RPMI8226 (cell line): ENCODE results near the gene PPFIA4.

ENCODE experiments used
- DNase-seq: peaks from one replicate; pipeline ENCODE4 v3.0.0-alpha.2; 2015

PPFIA4 gene

DNA sequence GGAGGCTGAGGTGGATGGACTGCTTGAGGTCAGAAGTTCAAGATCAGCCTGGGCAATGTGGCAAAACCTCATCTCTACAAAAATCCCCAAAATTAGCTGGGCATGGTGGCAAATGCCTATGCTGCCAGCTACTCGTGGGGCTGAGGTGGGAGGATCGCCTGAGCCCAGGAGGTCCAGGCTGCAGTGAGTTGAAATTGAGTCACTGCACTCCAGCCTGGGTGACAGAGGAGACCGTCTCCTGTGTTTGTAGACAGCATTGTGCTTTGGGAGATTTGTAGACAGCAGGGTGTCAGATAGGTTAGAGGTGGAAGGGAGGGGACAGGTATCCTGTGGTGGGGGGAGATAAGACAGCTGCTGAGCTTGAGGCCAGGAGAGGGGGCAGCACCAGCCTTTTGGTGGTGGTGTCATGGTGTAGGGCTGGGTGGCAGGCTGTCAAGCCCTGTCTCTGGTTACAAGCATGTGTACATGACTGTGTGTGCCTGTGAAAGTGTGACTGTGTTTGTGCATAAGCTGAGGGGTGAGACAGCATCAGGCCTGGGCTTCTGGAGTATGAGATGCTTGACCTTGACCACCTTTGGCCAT lies 15.2 kb downstream of the PPFIA4 start:
- no peak for DNase-seq

DNA sequence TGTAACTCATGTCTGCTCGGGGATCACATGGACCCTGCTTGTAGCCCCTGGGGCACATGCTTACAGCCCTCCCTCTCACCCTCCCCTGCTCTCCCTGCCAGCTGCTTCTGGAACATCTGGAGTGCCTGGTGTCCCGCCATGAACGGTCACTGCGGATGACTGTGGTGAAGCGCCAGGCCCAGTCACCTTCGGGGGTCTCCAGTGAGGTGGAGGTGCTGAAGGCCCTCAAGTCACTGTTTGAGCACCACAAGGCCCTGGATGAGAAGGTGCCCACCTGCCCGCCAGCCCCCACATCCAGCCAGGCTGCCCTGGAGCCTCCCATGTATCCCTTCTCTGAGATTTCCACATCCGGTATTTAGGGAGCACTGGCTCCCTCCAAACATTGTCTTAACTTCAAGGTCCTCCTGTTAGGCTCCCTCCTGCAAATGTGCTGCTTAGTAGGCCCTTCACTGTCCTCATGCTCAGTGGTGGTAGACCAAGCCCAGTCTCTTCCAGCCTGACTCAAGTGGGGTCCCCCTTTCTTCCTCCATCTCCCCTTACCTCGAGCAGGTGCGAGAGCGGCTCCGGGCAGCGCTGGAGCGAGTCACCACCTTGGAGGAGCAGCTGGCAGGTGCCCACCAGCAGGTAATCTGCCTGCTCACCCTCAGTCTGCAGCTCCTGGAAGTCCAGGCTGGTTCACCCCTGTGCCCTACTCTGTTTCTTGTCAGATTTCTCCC lies 17.7 kb downstream of the PPFIA4 start:
- no peak for DNase-seq

DNA sequence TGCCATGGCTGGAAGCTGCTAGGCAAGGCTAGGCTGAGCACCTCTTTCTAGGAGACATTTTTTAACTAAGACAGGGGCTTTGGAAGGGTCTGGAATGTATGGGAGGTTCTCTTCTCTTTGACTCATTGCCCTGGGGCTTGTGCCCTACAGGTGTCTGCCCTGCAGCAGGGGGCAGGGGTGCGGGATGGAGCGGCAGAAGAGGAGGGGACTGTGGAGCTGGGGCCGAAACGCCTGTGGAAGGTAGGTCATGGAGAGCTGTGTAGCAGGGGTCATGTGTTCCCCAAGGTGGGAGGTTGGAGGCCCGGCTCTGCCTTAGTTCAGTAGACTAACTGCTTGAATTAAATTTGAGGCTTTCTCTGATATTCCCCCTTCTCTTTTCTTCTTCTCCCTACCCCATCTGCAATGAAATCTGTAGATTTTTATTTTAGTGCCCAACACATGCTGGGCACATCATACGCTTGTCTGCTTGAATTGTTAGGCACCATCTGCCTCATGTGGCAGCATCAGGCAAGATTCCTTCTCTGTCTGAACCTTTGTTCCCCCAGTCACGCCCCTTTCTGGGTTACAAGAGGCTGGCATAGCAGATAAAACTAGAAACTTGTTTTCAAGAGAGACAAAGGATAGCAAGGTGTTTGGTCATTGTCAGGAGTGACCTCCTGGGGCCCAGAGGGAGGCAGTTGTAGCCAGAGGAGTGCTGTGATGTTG lies 18.4 kb downstream of the PPFIA4 start:
- DNase-seq = no peak

DNA sequence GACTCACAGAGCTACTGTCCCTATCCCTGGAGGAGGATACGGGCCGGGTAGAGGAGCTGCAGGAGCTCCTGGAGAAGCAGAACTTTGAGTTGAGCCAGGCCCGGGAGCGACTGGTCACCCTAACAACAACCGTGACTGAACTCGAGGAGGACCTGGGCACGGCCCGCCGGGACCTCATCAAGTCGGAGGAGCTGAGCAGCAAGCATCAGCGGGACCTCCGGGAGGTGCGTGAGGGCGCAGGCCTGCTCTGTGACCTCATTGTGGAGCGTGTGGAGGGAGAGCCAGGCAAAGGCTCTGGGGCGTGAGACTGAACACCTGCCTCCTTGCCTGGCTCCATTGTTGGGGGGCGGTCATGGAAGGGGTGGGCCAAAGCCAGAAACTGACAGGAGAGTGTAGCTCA lies 19.0 kb downstream of the PPFIA4 start:
- no peak for DNase-seq

DNA sequence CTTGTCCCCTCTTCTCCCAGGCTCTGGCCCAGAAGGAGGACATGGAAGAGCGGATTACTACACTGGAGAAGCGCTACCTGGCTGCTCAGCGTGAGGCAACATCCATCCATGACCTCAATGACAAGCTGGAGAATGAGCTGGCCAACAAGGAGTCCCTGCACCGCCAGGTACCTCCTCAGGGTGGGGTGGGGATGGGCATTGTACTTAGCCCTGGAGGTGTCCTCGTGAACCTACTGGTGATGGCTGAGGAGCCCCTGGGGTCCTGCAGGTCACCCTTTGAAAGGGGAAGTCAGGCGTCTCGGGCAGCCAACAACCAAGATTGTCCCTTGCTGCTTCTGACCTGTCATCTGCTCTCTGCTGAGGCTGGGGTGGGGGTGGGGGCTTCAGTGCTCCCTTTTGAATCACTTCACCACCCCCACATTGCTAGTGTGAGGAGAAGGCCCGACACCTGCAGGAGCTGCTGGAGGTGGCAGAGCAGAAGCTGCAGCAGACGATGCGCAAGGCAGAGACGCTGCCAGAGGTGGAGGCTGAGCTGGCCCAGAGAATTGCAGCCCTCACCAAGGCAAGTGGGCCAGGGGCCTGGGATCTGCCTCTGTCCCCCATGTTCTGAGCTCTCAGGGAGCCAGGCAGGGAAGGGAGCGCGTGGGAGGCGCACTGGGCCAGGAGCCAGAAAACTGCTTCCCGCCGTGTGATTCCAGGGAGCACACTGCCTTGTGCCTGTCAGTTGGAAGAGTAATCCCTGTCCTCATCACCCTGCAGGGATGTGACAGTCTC lies 19.7 kb downstream of the PPFIA4 start:
- no peak for DNase-seq

DNA sequence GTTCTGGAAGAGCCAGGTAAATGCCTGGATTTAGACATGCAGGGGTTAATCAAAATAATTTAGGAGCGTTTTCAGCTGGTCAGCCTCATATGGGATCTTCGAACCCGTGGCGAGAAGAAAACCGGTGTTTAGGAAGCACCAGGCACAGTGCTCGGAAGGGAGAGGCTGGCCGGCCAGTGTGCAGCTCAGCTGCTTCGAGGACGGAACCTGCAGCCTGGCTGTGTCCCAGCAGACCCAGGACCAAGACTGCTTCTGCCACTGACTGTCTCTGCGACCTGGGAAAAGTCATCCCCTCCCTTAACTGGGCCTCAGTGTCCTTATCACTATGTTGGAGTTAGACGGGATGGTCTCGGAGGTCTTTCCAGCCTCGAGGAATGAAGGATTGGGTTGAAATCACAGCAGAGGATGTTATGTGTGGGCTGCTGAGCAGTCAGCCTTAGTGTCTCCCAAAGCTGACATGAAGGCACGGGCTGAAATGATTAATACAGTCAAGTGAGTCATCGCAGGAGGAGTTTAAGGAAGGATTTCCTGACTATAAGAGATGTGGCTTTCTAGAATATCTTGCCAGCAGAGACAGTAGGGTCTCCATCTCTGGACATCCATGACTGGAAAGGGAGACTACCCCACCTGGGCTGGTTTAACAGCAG lies 20.8 kb downstream of the PPFIA4 start:
- no peak for DNase-seq

DNA sequence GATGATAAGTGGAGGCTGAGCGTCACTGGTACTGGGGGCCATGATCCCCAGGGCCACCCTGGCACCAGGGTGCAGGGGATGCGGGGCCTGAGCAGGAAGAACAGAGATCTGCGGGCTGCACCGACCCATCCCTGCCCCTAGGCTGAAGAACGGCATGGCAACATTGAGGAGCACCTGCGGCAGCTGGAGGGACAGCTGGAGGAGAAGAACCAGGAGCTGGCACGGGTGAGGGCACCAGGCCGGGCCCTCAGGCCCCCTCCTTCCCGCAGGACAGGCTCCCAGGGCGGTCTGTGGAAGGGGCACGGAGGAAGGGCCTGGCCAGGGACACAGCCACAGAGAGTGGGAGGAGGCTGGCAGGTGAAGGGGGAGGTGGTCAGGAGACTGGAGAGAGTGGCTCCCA lies 21.8 kb downstream of the PPFIA4 start:
- DNase-seq = no peak

DNA sequence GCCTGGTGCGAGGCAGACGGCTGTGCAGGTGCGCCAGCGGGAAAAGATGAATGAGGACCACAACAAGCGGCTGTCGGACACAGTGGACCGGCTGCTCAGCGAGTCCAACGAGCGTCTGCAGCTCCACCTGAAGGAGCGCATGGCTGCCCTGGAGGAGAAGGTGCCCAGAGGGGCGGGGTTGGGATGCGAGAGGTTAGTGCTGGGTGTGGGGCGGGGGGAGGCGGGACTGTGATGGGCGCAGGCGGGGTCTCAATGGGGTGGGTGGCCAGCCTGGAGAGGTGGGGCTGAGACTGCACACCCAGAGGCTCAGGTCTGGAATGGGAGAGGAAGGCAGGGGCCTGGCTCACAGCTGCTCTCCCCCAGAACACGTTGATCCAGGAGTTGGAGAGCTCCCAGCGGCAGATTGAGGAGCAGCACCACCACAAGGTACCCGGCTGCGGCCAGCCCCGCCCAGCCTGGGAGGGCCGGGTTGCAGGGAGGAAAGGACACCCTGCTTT lies 22.3 kb downstream of the PPFIA4 start:
- DNase-seq = no peak

DNA sequence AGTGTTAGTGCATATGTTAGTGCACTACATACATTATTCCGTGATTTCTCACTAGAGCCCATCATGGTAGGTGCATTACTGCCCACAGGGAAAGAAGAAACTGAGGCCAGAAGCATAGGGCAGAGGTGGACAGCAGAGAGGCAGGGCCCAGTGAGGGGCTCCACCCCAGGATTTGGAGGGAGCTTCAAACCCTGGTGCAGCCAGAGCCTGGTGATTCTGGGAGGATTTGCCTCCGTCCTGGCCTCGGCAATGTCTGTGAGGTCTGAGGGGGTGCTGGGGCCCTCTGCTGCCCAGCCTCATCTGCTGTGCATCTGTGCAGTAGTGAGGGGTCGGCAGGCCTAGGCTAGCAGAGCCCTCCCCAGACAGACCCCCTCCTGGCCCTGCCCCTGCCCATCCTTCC lies 22.8 kb downstream of the PPFIA4 start:
- DNase-seq = no peak

DNA sequence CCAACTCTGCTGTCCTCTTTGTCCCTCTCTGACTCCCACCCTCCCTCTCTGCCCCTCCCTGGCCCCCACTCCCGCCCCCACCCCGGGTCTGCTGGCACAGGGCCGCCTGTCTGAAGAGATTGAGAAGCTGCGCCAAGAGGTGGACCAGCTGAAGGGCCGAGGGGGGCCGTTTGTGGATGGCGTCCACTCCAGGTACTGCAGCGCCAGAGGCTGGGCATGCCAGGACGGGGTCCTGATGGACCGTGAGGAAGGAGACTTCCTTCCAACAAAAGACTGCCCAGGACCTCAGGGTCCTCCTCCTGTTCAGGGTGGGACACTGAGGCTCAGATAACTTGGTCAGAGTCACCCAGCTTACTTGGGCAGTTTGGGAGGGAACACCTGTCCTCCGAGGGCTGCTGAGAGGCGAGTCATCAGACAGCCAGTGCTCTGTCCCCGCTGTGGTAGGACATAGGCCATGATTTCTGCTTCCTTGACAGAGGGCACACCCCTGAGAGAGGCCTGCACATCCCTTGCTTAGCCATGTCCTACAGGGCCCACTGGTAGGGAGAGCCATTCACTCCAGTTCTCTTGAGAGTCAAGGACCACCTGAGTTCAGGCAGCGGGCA lies 23.4 kb downstream of the PPFIA4 start:
- DNase-seq = no peak

DNA sequence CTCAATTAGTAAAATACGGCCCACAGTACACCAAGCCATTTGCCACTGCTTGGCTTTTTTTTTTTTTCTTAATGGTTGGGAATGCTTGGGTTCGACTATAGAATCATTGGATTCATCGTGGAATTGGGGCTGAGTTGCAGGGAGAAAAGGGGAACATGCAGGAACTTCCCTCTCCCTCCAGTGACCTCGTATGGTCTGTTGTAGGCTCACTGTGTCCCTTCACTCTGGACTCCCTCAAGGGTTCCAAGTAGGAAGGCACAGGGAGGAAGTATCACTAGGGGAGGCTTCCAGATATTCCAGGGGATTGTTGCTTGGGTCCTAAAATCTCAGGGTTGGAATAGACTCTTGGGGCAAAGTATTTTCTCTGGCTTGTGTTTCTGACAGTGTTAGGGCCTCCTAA lies 24.5 kb downstream of the PPFIA4 start:
- DNase-seq = no peak

DNA sequence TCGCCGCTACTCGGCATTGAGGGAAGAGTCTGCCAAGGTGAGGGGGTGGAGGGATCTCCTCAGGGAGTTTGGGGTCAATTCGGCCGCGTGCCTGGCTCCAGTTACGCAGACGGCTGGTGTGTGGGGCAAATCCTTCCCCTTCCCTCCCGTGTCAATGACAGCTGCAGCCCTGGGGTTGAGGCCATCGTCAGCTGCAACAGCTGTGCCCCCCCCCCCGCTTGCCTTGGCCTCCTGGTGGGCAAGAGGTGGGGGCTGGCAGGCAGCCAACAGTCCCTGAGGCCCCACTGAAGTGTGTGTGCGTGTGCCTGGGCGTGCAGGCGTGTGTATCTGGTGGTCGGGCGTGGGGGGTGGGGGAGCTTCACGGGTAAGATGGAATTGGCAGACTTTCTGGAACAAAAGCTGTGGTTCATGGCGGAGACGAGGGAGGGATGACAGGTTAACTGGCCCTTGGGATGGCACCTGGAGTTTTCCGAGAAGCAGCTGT lies 25.6 kb downstream of the PPFIA4 start:
- no peak for DNase-seq

DNA sequence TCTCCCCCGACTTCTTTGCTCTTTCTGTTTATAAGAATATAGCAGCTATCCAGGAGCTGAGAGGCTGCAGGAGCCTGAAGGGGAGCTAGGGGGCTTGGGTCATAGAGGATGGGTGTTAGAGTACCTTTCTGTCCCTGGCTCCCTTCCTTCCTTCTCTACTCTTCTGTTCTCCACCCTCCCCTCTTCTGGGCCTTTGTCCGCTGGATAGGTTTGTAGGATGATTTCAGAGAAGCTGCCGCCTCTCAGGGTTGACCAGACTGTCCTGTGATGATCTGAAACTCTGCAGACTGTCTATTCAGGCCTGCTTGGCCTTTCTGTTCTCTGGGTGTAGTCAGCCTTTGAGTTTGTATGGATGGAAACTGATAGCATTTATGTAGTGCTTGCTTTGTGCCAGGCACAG lies 26.3 kb downstream of the PPFIA4 start:
- no peak for DNase-seq

DNA sequence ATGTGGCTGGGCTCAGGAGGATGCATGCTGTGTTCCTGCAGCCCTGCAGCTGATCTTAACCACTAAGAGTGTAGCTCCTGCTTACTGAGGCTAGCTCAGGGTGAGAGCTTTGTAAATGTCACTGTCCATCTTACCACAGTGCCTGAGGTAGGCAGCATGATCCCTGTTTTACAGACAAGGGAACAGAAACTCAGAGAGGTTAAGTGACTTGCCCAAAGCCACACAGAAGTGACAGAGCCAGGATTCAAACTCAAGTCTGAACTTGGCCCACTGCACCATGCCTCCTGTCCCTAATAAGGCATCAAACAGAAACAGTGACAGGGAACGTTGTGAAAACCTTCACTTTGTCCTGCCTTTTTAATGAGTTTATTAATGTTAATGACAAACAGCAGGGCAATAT lies 27.9 kb downstream of the PPFIA4 start:
- DNase-seq = no peak

DNA sequence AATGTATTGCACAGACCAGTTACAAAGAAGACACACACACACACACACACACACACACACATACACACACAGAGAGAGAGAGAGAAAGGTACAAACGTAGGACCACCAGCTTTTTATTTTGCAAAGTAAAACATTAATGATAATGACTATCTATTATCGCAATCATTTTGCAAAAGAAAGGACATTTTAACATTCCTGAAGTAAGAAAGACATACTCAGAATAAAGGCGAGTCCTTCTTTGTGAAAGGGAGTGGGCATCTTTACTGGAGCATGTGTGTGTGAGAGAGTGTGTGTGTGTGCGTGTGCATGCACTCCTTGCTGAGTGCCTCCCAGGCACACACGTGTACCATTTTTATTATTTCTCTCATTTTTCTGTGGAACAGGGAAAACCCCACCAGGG lies 28.4 kb downstream of the PPFIA4 start:
- DNase-seq = no peak

DNA sequence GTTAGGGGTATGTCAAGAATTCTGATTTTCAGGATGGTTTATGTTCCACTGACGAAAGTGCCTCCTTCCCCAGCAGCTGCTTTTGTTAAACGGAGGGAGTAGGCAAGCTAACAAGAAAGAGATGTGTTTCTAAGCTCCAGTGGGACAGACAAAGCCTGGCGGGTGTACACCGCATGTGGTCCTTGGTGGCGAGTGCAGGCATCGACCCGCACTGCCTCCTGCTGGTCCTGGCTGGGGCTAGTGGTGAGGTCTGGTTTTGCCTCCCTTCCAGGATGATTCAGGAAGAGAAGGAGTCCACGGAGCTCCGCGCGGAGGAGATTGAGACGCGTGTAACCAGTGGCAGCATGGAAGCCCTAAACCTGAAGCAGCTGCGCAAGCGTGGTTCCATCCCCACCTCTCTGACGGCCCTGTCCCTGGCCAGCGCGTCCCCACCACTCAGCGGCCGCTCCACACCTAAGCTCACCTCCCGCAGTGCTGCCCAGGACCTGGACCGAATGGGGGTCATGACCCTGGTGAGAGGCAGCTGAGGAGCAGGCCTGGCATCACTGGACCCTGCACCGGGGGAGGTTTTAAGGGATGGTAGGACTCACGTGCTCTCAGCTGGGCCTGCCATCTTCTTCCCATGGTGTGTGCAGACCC lies 29.0 kb downstream of the PPFIA4 start:
- no peak for DNase-seq

DNA sequence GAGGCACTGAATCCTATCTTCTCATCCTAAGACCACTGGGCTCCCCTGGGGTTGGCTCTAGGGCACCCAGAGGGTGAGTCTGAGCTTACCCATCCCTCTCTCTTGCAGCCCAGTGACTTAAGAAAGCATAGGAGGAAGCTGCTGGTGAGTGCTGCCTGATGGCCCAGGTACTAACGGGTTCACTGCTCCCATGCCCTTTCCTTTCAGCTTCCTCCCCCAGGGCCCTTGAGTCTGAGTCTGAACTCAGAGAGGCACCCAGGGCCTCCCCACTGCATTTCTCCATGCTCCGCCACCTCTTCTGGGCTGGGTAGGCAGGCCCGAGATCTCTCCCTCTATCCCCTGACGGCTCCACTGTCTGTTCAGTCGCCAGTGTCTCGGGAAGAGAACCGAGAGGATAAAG lies 29.7 kb downstream of the PPFIA4 start:
- DNase-seq = no peak

DNA sequence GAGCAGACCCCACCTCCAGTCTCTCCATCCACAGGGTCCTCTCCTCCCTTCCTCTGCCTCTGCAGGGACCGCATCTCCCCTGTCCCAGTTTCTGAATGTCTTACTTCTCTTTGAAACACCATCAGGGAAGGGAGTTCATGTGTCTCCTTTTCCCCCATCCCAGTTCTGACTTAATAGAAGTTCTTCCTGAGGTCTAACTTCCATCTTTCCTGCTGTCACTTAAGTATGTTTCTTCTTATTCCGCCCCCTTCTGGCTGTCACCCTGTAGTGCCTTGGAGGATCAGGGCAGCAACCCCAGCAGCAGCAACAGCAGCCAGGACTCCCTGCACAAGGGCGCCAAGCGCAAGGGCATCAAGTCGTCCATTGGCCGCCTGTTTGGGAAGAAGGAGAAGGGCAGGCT lies 30.2 kb downstream of the PPFIA4 start:
- peak; percentile 23 for DNase-seq

DNA sequence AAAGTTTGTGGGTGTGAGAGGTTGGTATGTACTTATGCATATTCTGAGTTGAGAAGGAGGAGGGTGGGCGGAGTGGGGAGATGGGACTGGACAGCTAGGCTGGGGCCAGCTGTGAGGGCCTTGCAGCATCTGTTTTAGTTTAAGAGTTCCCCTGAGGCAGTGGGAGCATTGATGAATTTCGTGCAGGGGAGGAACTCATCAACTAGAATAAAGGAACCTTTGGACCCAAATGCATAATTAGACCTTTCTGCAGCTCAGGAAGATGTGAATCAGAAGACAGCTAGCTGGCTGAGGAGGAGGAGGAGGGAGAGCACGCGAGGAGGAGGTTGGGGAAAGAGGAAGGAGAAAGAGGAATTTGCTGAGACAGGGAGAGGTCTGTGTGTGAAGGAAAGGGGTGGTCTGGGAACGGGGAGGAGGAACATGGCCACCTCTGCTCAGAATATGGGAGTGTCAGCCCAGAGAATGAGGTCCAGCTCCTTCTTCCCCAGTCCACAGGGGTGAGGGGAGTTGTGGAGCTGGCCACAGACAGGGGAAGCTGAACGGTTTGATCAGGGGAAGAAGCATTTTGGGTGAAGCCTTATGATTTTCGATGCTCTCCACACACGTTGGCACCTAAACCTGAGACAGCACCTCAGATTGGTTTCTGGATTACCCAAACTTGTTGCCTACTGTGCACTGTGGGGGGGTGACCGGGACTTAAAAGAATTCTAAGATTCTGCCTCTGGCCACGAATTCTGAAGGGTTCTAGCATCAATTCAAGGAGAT lies 31.8 kb downstream of the PPFIA4 start:
- DNase-seq = no peak

DNA sequence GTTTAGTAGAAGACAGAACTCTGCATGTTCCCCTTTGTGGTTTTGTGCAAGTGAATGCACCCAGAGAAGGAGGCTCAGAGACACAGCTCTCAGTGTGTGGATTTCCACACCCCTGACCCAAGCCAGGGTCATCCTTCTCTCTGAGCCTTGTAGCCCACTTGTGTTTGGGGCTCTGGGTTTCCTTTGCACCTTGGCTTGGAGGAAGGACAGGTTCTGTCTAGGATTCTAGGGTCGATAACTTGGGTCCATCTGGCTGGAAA lies 32.3 kb downstream of the PPFIA4 start:
- no peak for DNase-seq

DNA sequence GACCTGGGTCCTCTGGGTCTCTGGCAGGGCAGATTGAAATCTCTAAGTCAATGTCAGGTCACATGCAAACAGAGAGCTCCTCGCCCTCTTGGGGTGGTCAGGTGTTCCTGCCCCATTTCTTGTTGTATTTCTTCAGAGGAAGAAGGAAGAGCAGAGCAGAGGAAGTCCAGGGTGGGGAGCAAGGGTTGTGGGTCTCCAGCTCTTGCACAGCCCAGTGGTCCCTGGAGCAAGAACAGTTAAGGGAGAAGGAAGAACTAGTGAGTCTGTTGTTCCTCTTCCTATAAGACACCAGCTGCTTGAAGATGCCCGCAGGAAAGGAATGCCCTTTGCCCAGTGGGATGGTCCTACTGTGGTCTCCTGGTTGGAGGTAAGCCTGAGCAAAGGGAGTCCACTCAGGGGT lies 33.2 kb downstream of the PPFIA4 start:
- no peak for DNase-seq
